ENCODE results near the gene KCNT1. TPM values are rescaled to one million over a fixed set of nuclear protein-coding genes. Genes with fewer than 3 reads are reported as not detected.
A peak's percentile ranks its signal among the peaks of the same experiment; 100 is the strongest.

KCNT1 gene
- total RNA-seq, 4 donors from 2014 or later = 0.09 TPM; not detected in 3

DNA sequence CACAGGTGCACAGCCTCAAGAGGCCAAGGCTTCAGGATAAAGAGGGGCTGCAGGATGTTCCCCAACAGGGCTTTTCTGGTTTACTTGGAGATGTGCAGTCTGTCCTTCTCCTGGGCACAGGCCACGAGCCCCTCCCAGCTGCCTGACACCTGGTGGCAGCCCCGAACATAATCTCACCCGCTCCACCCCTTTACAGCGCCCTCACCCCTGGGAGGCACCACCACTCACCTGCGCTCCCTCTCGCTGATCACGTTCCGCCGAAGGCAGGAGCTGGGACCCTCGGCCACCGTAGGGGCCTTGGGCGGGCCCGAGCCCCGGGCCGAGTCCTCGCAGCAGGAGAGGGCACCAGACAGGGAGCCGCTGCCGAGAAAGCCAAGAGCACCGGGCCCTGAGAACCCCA is 3.2 kb upstream of the KCNT1 start:
- 45% methylated on average over 7 of the region's 19 CpGs; no CpG with 5 or more reads in 1 of the 2 donors for whole genome bisulfite sequencing, 2 donors
- Histone ChIP-seq H3K36me3 (no peaks in the 10 kb centered on the region), H3K4me3 (no peak overlapping the region), H3K4me1 (peaks cover 10 to 19% (median 12%) of the 10 kb centered on the region in 3 donors), H3K9me3 (no peaks in the 10 kb centered on the region), H3K27ac (no peak overlapping the region), H3K27me3 (peaks cover 0 to 75% (median 3%) of the 10 kb centered on the region in 4 donors)
- no peak for TF ChIP-seq POLR2A (IDR thresholded peaks at IDR 0.05)
- no peak for TF ChIP-seq CTCF (IDR thresholded peaks at IDR 0.05)
- intact Hi-C loops (cut with DNase I) = no loop called here
- no peak for DNase-seq

GRCh38 chr9:135699440-135699839 is 2.5 kb upstream of the KCNT1 start, which contains the start of gene SOHLH1:
Gene SOHLH1 (minus strand): TSS chr9:135699481. CDS start chr9:135699467, 14 bp downstream.
- Histone ChIP-seq H3K27ac (no peak within 1 kb of the TSS), H3K4me1 (peaks cover 10 to 19% (median 12%) of the 10 kb centered on the region in 3 donors), H3K36me3 (no peaks in the 10 kb centered on the region), H3K27me3 (peaks cover 0 to 75% (median 3%) of the 10 kb centered on the region in 4 donors), H3K4me3 (no peak within 1 kb of the TSS), H3K9me3 (no peaks in the 10 kb centered on the region)
- DNase-seq = no peak
- TF ChIP-seq POLR2A (IDR thresholded peaks at IDR 0.05) = no peak
- no peak for TF ChIP-seq CTCF (IDR thresholded peaks at IDR 0.05)
- 40 to 100% methylated on average over 1 to 3 of the region's 30 CpGs for whole genome bisulfite sequencing, 2 donors
- intact Hi-C loops (cut with DNase I) = no loop called here

DNA sequence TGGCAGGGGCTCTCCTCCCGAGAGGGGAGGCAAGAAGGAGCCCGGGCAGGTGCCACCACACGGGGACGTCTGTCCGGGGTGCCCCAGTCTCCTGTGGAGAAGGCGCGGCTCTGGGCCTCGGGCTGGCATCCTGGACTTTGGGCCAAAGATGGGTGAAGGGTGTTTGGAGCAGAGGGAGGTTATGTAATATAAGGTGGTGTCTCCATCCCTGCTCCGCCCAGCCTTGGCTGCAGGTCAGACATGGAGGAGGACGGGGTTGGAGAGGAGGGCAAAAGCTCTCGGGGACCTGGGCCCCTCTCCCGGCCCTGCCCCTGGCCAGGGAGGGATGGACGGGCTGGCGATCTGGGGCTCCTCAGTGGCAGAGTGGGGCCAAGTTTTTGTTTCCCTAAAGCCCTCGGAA is 1.5 kb upstream of the KCNT1 start:
- no peak for TF ChIP-seq CTCF (IDR thresholded peaks at IDR 0.05)
- TF ChIP-seq POLR2A (IDR thresholded peaks at IDR 0.05) = no peak
- H3K4me3 ChIP-seq = no peak overlapping the region
- peaks cover 10 to 19% (median 12%) of the 10 kb centered on the region in 3 donors for H3K4me1 ChIP-seq
- H3K27ac ChIP-seq = no peak overlapping the region
- H3K36me3 ChIP-seq = no peaks in the 10 kb centered on the region
- intact Hi-C loops (cut with DNase I) = no loop called here
- 32 to 54% methylated on average over 7 to 12 of the region's 15 CpGs for WGBS, 2 donors
- H3K27me3 ChIP-seq = peaks cover 0 to 75% (median 3%) of the 10 kb centered on the region in 4 donors
- DNase-seq = no peak
- no peaks in the 10 kb centered on the region for H3K9me3 ChIP-seq

GRCh38 chr9:135701067-135701958 is 672 bp upstream of the KCNT1 start:
- peak overlapping the region in 2 of 4 donors; percentile 23 to 43 for H3K4me3 ChIP-seq
- no peak for DNase-seq
- TF ChIP-seq POLR2A (IDR thresholded peaks at IDR 0.05) = no peak
- TF ChIP-seq CTCF (IDR thresholded peaks at IDR 0.05) = no peak
- WGBS, 2 donors = no CpG with 5 or more reads among the region's 40 CpGs
- no peaks in the 10 kb centered on the region for H3K9me3 ChIP-seq
- no peaks in the 10 kb centered on the region for H3K36me3 ChIP-seq
- peaks cover 0 to 75% (median 3%) of the 10 kb centered on the region in 4 donors for H3K27me3 ChIP-seq
- intact Hi-C loops (cut with DNase I) = no loop called here
- peaks cover 10 to 21% (median 12%) of the 10 kb centered on the region in 3 donors for H3K4me1 ChIP-seq
- H3K27ac ChIP-seq = no peak overlapping the region

DNA sequence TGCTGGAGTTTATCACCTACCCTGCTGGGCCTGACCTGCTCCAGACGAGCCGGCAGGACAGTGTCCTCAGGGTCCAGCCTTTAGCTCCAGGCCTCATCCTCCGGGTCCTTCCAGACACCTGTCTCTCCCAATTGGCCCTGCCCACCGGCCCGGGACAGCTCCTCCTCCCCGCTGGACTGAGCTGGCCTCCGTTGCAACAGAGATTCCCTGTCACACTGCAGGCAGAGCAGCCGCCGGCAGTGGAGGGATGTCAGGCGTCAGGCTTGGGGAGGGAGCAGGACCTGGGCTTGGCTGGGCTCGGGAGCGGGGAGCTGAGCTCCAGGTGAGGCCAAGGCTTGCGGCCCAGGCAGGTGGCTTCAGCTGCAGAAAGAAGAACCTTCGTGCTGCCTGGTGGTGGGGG is 1.7 kb downstream of the KCNT1 start:
- intact Hi-C loops (cut with DNase I) = no loop called here
- TF ChIP-seq POLR2A (IDR thresholded peaks at IDR 0.05) (no peak), CTCF (IDR thresholded peaks at IDR 0.05) (no peak)
- 18% methylated on average over 2 of the region's 14 CpGs; no CpG with 5 or more reads in 1 of the 2 donors for whole genome bisulfite sequencing, 2 donors
- Histone ChIP-seq H3K4me1 (peaks cover 10 to 24% (median 12%) of the 10 kb centered on the region in 3 donors), H3K27me3 (peaks cover 0 to 92% (median 3%) of the 10 kb centered on the region in 4 donors), H3K27ac (no peak overlapping the region), H3K36me3 (no peaks in the 10 kb centered on the region), H3K4me3 (no peak overlapping the region), H3K9me3 (no peaks in the 10 kb centered on the region)
- DNase-seq = no peak

Data from esophagus squamous epithelium (tissue), 5 donors.